ENCODE results near the gene MDFI.
A peak's percentile ranks its signal among the peaks of the same experiment; 100 is the strongest.

The MDFI gene

GRCh38 chr6:41638002-41638934 is at the start of gene MDFI:
TSS of gene MDFI (plus strand) at chr6:41638468. CDS start at chr6:41638750, 282 bp downstream.
- Histone ChIP-seq H3K36me3 (ENCODE audit: insufficient read depth, low read length) (peaks cover 41% of the 10 kb centered on the region), H3K4me3 (peak within 1 kb of the TSS; percentile 92), H3K27ac (peak within 1 kb of the TSS; percentile 100), H3K9ac (ENCODE audit: insufficient read length) (peak within 1 kb of the TSS; percentile 96), H3K9me3 (ENCODE audit: low read depth, low read length) (no peaks in the 10 kb centered on the region)
- TF ChIP-seq POLR2AphosphoS5 (IDR thresholded peaks at IDR 0.05; ENCODE audit: borderline replicate concordance, low read depth, low read length): peak; percentile 74; the same call in 1 of the 2 replicates
- no peak for TF ChIP-seq FOXP2 (optimal IDR thresholded peaks at IDR 0.05; ENCODE audit: control extremely low read depth, extremely low read length, insufficient read depth)
- no peak for DNase-seq (ENCODE audit: low read depth, low spot score)

DNA sequence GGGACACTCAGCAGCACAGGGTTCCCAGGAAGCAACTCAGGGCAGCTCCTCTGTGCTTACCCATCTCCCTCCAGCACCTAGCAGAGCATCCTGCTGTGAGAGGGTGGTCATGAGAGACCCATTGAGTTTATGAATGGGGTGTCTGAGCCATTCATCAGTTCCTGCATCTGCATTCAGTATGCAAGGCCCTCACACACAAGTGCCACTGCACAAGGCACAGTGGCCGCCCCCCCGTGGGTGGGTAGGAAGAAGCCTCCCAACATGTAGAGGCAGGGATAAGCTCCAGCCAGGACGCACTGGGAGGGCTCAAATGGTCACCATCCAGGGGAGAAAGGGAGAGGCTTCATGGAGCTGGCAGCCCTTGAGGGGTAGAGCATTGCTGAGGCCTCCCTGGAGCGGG is 49.0 kb upstream of the MDFI start:
- Histone ChIP-seq H3K9ac (ENCODE audit: insufficient read length) (no peak overlapping the region), H3K4me3 (no peak overlapping the region), H3K36me3 (ENCODE audit: insufficient read depth, low read length) (peaks cover 17% of the 10 kb centered on the region; the same call in 1 of the 2 replicates), H3K9me3 (ENCODE audit: low read depth, low read length) (no peaks in the 10 kb centered on the region), H3K27ac (no peak overlapping the region)
- DNase-seq (ENCODE audit: low read depth, low spot score): no peak
- TF ChIP-seq FOXP2 (optimal IDR thresholded peaks at IDR 0.05; ENCODE audit: control extremely low read depth, extremely low read length, insufficient read depth) (no peak), EZH2 (IDR thresholded peaks at IDR 0.05) (no peak), POLR2AphosphoS5 (IDR thresholded peaks at IDR 0.05; ENCODE audit: borderline replicate concordance, low read depth, low read length) (no peak)

GRCh38 chr6:41589636-41590622 is 48.3 kb upstream of the MDFI start:
- H3K27ac ChIP-seq: no peak overlapping the region
- peaks cover 14% of the 10 kb centered on the region; the same call in 1 of the 2 replicates for H3K36me3 ChIP-seq (ENCODE audit: insufficient read depth, low read length)
- TF ChIP-seq FOXP2 (optimal IDR thresholded peaks at IDR 0.05; ENCODE audit: control extremely low read depth, extremely low read length, insufficient read depth): no peak
- TF ChIP-seq EZH2 (IDR thresholded peaks at IDR 0.05): no peak
- no peak for TF ChIP-seq POLR2AphosphoS5 (IDR thresholded peaks at IDR 0.05; ENCODE audit: borderline replicate concordance, low read depth, low read length)
- no peak overlapping the region for H3K4me3 ChIP-seq
- H3K9me3 ChIP-seq (ENCODE audit: low read depth, low read length): no peaks in the 10 kb centered on the region
- H3K9ac ChIP-seq (ENCODE audit: insufficient read length): no peak overlapping the region
- no peak for DNase-seq (ENCODE audit: low read depth, low spot score)

- Histone ChIP-seq H3K9ac (ENCODE audit: insufficient read length) (no peak overlapping the region), H3K27ac (no peak overlapping the region), H3K36me3 (ENCODE audit: insufficient read depth, low read length) (peaks cover 13% of the 10 kb centered on the region; the same call in 1 of the 2 replicates), H3K4me3 (no peak overlapping the region), H3K9me3 (ENCODE audit: low read depth, low read length) (no peaks in the 10 kb centered on the region)
- DNase-seq (ENCODE audit: low read depth, low spot score): no peak
- TF ChIP-seq POLR2AphosphoS5 (IDR thresholded peaks at IDR 0.05; ENCODE audit: borderline replicate concordance, low read depth, low read length) (no peak), FOXP2 (optimal IDR thresholded peaks at IDR 0.05; ENCODE audit: control extremely low read depth, extremely low read length, insufficient read depth) (no peak), EZH2 (IDR thresholded peaks at IDR 0.05) (no peak)
Observed at GRCh38 chr6:41591122-41591521, 47.1 kb upstream of the MDFI start.

GRCh38 chr6:41591859-41592502 is 46.3 kb upstream of the MDFI start:
- no peak for DNase-seq (ENCODE audit: low read depth, low spot score)
- TF ChIP-seq FOXP2 (optimal IDR thresholded peaks at IDR 0.05; ENCODE audit: control extremely low read depth, extremely low read length, insufficient read depth): peak; percentile 23
- no peak for TF ChIP-seq POLR2AphosphoS5 (IDR thresholded peaks at IDR 0.05; ENCODE audit: borderline replicate concordance, low read depth, low read length)
- Histone ChIP-seq H3K9me3 (ENCODE audit: low read depth, low read length) (no peaks in the 10 kb centered on the region), H3K9ac (ENCODE audit: insufficient read length) (no peak overlapping the region), H3K36me3 (ENCODE audit: insufficient read depth, low read length) (peaks cover 13% of the 10 kb centered on the region; the same call in 1 of the 2 replicates), H3K27ac (no peak overlapping the region), H3K4me3 (no peak overlapping the region)

DNA sequence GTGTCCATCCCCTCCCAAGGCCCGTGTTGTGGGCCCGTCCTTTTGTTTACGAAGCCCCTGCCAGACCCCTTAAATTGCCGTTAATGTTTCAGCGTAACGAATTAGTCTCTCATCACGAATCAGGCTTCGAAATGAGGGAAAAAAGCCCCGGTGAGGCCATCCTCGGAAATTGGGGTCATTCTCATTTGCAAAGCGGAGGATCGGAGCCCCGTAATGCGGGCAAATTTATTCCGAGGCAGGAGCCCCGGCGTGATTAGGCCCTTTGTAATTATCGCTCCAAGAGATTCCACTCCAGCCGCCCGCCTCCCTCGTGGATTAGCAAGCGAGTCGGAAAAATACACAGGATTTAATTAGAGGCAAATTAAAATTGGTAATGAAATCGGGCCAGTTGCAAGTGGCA is 44.9 kb upstream of the MDFI start:
- H3K9me3 ChIP-seq (ENCODE audit: low read depth, low read length): no peaks in the 10 kb centered on the region
- no peak overlapping the region for H3K27ac ChIP-seq
- H3K4me3 ChIP-seq: no peak overlapping the region
- peaks cover 9% of the 10 kb centered on the region; the same call in 1 of the 2 replicates for H3K36me3 ChIP-seq (ENCODE audit: insufficient read depth, low read length)
- TF ChIP-seq POLR2AphosphoS5 (IDR thresholded peaks at IDR 0.05; ENCODE audit: borderline replicate concordance, low read depth, low read length) (no peak), FOXP2 (optimal IDR thresholded peaks at IDR 0.05; ENCODE audit: control extremely low read depth, extremely low read length, insufficient read depth) (no peak), EZH2 (IDR thresholded peaks at IDR 0.05) (no peak)
- DNase-seq (ENCODE audit: low read depth, low spot score): no peak
- no peak overlapping the region for H3K9ac ChIP-seq (ENCODE audit: insufficient read length)

- TF ChIP-seq POLR2AphosphoS5 (IDR thresholded peaks at IDR 0.05; ENCODE audit: borderline replicate concordance, low read depth, low read length) (no peak), FOXP2 (optimal IDR thresholded peaks at IDR 0.05; ENCODE audit: control extremely low read depth, extremely low read length, insufficient read depth) (no peak), EZH2 (IDR thresholded peaks at IDR 0.05) (no peak)
- no peak overlapping the region for H3K9ac ChIP-seq (ENCODE audit: insufficient read length)
- H3K27ac ChIP-seq: no peak overlapping the region
- no peak for DNase-seq (ENCODE audit: low read depth, low spot score)
- peaks cover 9% of the 10 kb centered on the region; the same call in 1 of the 2 replicates for H3K36me3 ChIP-seq (ENCODE audit: insufficient read depth, low read length)
- no peak overlapping the region for H3K4me3 ChIP-seq
- no peaks in the 10 kb centered on the region for H3K9me3 ChIP-seq (ENCODE audit: low read depth, low read length)
Observed at GRCh38 chr6:41593839-41594238, 44.4 kb upstream of the MDFI start.
